ENCODE measurements around the gene NKX6-1. TPM values are rescaled to one million over a fixed set of nuclear protein-coding genes. Genes with fewer than 3 reads are reported as not detected.

Gene NKX6-1
- total RNA-seq, 1 donor from 2014 or later, result 19.2 TPM

DNA sequence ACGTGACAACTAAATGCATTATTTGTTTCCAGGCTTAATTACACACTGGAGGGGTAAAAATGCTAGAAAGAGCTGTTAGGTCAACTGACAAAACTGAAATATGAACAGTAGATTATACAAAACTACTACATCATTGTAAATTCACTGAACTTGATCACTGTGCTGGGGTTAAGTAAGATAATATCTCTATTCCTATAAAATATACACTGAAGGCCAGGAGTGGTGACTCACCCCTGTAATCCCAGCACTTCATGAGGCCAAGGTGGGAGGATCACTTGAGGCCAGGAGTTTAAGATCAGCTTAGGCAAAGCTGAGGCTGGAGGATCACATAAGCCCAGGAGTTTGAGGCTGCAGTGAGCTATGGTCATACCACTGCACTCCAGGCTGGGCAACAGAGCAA is 31.8 kb upstream of the NKX6-1 start:
- Mint-ChIP-seq H3K4me3 (no peak overlapping the region), H3K36me3 (ENCODE audit: low read depth) (no peaks in the 10 kb centered on the region), H3K27ac (ENCODE audit: unreplicated experiment) (no peak overlapping the region), H3K27me3 (ENCODE audit: low read depth) (peaks cover 2% of the 10 kb centered on the region), H3K9me3 (no peaks in the 10 kb centered on the region), H3K4me1 (no peaks in the 10 kb centered on the region)
- no peak for DNase-seq (ENCODE audit: low read depth, low spot score)
- TF ChIP-seq, protein P1, sequence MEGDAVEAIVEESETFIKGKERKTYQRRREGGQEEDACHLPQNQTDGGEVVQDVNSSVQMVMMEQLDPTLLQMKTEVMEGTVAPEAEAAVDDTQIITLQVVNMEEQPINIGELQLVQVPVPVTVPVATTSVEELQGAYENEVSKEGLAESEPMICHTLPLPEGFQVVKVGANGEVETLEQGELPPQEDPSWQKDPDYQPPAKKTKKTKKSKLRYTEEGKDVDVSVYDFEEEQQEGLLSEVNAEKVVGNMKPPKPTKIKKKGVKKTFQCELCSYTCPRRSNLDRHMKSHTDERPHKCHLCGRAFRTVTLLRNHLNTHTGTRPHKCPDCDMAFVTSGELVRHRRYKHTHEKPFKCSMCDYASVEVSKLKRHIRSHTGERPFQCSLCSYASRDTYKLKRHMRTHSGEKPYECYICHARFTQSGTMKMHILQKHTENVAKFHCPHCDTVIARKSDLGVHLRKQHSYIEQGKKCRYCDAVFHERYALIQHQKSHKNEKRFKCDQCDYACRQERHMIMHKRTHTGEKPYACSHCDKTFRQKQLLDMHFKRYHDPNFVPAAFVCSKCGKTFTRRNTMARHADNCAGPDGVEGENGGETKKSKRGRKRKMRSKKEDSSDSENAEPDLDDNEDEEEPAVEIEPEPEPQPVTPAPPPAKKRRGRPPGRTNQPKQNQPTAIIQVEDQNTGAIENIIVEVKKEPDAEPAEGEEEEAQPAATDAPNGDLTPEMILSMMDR (conservative IDR thresholded peaks at IDR 0.05), result no peak

DNA sequence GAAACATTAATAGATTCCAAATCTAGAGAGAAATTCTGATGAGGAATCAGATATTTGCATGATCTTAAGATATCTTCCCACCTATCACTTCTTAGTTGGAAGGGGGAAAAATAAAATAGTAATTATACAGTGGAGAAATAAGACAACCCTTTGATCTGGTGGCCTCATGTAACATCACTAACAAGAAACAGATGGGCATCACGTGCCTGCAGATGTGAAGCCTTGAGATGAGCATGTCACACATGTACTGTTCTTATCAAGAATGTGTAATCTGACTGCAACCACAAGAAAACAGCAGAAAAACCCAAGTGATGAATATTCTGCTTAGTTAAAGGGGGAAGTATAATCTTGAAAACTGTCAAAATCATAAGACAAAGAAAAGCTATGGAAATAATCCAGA is 31.4 kb upstream of the NKX6-1 start:
- DNase-seq (ENCODE audit: low read depth, low spot score), result no peak
- TF ChIP-seq, protein P1 (conservative IDR thresholded peaks at IDR 0.05), result no peak
- Mint-ChIP-seq H3K9me3 (no peaks in the 10 kb centered on the region), H3K4me3 (no peak overlapping the region), H3K27ac (ENCODE audit: unreplicated experiment) (no peak overlapping the region), H3K27me3 (ENCODE audit: low read depth) (peaks cover 2% of the 10 kb centered on the region), H3K4me1 (no peaks in the 10 kb centered on the region), H3K36me3 (ENCODE audit: low read depth) (no peaks in the 10 kb centered on the region)

DNA sequence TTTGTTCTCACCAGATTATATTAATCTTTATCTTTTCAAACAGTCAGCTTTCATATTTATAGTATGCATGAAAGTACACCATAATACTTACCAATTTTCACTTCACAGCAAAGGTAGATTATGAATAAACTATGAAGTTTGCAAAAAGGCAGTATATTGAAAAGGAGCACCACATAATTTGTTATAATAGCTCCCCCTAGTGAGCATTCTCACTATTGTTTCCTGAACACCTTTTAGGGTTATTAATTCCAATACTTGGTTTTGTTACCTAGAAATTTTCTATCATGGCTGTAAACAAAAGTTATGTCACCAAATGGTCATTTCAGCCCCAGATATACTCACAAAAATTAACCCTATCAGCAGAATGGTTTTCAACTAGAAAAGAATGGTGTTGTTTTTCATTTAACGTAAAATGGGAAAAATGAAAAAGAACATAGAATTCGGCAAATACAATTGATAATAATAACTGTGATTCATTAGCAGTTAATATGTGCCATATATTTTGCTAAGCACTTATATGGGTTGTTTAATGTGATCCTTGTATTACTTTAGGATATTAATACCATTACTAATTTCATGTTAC is 30.2 kb upstream of the NKX6-1 start:
- H3K9me3 Mint-ChIP-seq, result no peaks in the 10 kb centered on the region
- no peak for DNase-seq (ENCODE audit: low read depth, low spot score)
- H3K27me3 Mint-ChIP-seq (ENCODE audit: low read depth), result peaks cover 2% of the 10 kb centered on the region
- no peaks in the 10 kb centered on the region for H3K36me3 Mint-ChIP-seq (ENCODE audit: low read depth)
- TF ChIP-seq, protein P1 (conservative IDR thresholded peaks at IDR 0.05), result peak; percentile 86
- H3K27ac Mint-ChIP-seq (ENCODE audit: unreplicated experiment), result no peak overlapping the region
- no peaks in the 10 kb centered on the region for H3K4me1 Mint-ChIP-seq
- H3K4me3 Mint-ChIP-seq, result no peak overlapping the region

DNA sequence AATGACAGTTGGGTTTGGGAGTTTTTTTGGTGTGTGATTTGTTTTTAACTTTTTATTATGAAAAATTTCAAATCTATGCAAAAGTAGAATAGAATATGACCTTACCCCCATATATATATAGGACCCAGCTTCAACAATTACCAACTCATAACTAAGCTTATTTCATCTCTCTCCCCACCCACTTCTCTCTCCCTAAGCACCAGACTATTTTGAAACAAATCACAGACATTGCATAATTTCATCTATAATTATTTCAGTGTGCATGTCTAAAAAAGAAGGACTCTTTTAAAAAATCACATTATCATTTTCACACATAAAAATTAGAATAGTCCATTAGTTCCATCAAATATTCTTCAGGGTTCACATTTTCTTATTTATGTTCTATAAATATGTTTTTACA is 28.3 kb upstream of the NKX6-1 start:
- H3K36me3 Mint-ChIP-seq (ENCODE audit: low read depth), result no peaks in the 10 kb centered on the region
- no peaks in the 10 kb centered on the region for H3K4me1 Mint-ChIP-seq
- peaks cover 2% of the 10 kb centered on the region for H3K9me3 Mint-ChIP-seq
- DNase-seq (ENCODE audit: low read depth, low spot score), result no peak
- TF ChIP-seq, protein P1 (conservative IDR thresholded peaks at IDR 0.05), result no peak
- no peak overlapping the region for H3K4me3 Mint-ChIP-seq
- H3K27ac Mint-ChIP-seq (ENCODE audit: unreplicated experiment), result no peak overlapping the region
- H3K27me3 Mint-ChIP-seq (ENCODE audit: low read depth), result peaks cover under 1% of the 10 kb centered on the region

DNA sequence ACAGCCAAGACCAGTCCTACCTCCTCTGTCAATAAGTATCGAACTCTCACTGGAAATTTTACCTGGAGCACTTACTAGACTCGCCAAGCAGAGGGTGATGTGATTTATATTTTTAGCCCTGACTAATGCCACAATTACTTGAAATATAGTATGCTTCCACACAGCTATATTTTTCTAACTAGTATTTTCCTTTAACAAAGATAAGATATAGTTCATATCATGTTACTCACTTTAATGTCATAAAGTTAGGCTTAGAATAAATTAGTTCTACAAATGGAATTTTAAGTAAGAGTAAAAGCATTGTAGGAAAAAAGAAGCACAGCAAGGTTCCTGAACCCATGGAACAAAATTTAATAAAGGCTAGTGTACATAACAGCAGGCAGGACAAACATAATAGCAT is 16.0 kb upstream of the NKX6-1 start:
- H3K9me3 Mint-ChIP-seq, result no peaks in the 10 kb centered on the region
- H3K36me3 Mint-ChIP-seq (ENCODE audit: low read depth), result no peaks in the 10 kb centered on the region
- DNase-seq (ENCODE audit: low read depth, low spot score), result no peak
- TF ChIP-seq, protein P1 (conservative IDR thresholded peaks at IDR 0.05), result no peak
- H3K4me3 Mint-ChIP-seq, result no peak overlapping the region
- no peak overlapping the region for H3K27ac Mint-ChIP-seq (ENCODE audit: unreplicated experiment)
- H3K4me1 Mint-ChIP-seq, result no peaks in the 10 kb centered on the region
- H3K27me3 Mint-ChIP-seq (ENCODE audit: low read depth), result peaks cover 15% of the 10 kb centered on the region

All from neural crest cell (in vitro differentiated cells).